HepG2 (cell line): ENCODE measurements around the gene FAM3B.

Source experiments
- CTCF ChIP-seq: sonication (generic); formaldehyde crosslinking; IDR thresholded peaks from 2 replicates; pipeline ENCODE4 v1.5.0; 2020; ENCODE audit warnings: mild to moderate bottlenecking, missing genetic modification reagents, moderate library complexity
- HNRNPL ChIP-seq: fragments of 200-400 bp; formaldehyde crosslinking; IDR thresholded peaks from 2 replicates; pipeline ENCODE4 v1.6.1; 2017; ENCODE audit warnings: mild to moderate bottlenecking, low read depth, low read length
- IKZF1 ChIP-seq: fragments of 450-650 bp; IDR thresholded peaks from 2 replicates; pipeline ENCODE4 v1.7.1; 2016
- RFX5 ChIP-seq: IDR thresholded peaks from 2 replicates; pipeline ENCODE4 v1.6.1; 2011; ENCODE audit warnings: low read depth, low read length, improper control_type of control experiment
- TCF7 ChIP-seq: sonication (generic); IDR thresholded peaks from 2 replicates; pipeline ENCODE4 v1.6.1; 2016; ENCODE audit warnings: antibody characterized with exemption, low read depth

- TF ChIP-seq CTCF (CRISPR knock-in tag), result no peak
- no peak for TF ChIP-seq RFX5
- TF ChIP-seq HNRNPL, result no peak
- no peak for TF ChIP-seq TCF7
- no peak for TF ChIP-seq IKZF1
These were observed 21.9 kb downstream of the FAM3B start for GRCh38 chr21:41338455-41338854.
